HepG2 (cell line): ENCODE data around the gene STIP1. TPM values are rescaled to one million over a fixed set of nuclear protein-coding genes. Genes with fewer than 3 reads are reported as not detected.

Experiments used
- CREM ChIP-seq, 2 experiments: sonication (generic) in 1 of 2; formaldehyde crosslinking in 1 of 2; IDR thresholded peaks; 2 replicates each; pipeline versions ENCODE4 v1.4.0 to v1.6.1; 2016 to 2020; ENCODE audit warnings: antibody characterized with exemption in 1 of 2, mild to moderate bottlenecking in 1 of 2, missing genetic modification reagents in 1 of 2
- DR1 ChIP-seq: sonication (generic); formaldehyde crosslinking; IDR thresholded peaks from 2 replicates; pipeline ENCODE4 v1.8.0; 2021; ENCODE audit warnings: mild to moderate bottlenecking, missing genetic modification reagents, inconsistent platforms
- ELF1 ChIP-seq: sonication (generic); formaldehyde crosslinking; IDR thresholded peaks from 2 replicates; pipeline ENCODE4 v1.4.0; 2020; ENCODE audit warnings: missing genetic modification reagents
- ELF3 ChIP-seq: IDR thresholded peaks from 2 replicates; pipeline ENCODE4 v1.6.1; 2016; ENCODE audit warnings: missing genetic modification reagents, missing compliant biosample characterization
- ETV5 ChIP-seq: IDR thresholded peaks from 2 replicates; pipeline ENCODE4 v1.6.1; 2018; ENCODE audit warnings: missing biosample characterization, missing genetic modification reagents, inconsistent platforms, borderline replicate concordance
- FOXK1 ChIP-seq: sonication (generic); formaldehyde crosslinking; IDR thresholded peaks from 2 replicates; pipeline ENCODE4 v1.4.0; 2020; ENCODE audit warnings: low read depth, missing genetic modification reagents, borderline replicate concordance
- FOXO1 ChIP-seq: sonication (generic); formaldehyde crosslinking; IDR thresholded peaks from 2 replicates; pipeline ENCODE4 v1.4.0; 2020; ENCODE audit warnings: missing genetic modification reagents
- HES4 ChIP-seq: sonication (generic); formaldehyde crosslinking; IDR thresholded peaks from 2 replicates; pipeline ENCODE4 v1.9.0; 2021; ENCODE audit warnings: mild to moderate bottlenecking, missing genetic modification reagents, borderline replicate concordance
- HNF1B ChIP-seq: sonication (generic); formaldehyde crosslinking; IDR thresholded peaks from 2 replicates; pipeline ENCODE4 v1.5.1; 2020; ENCODE audit warnings: mild to moderate bottlenecking, moderate library complexity, missing genetic modification reagents
- KLF15 ChIP-seq: sonication (generic); formaldehyde crosslinking; IDR thresholded peaks from 2 replicates; pipeline ENCODE4 v1.8.1; 2023; ENCODE audit warnings: borderline replicate concordance, mild to moderate bottlenecking, inconsistent platforms, missing genetic modification reagents, mixed read lengths
- MAF1 ChIP-seq: sonication (generic); formaldehyde crosslinking; IDR thresholded peaks from 2 replicates; pipeline ENCODE4 v1.5.0; 2020; ENCODE audit warnings: missing genetic modification reagents, borderline replicate concordance
- NRL ChIP-seq: sonication (generic); formaldehyde crosslinking; IDR thresholded peaks from 2 replicates; pipeline ENCODE4 v1.5.0; 2020; ENCODE audit warnings: missing genetic modification reagents, mild to moderate bottlenecking, moderate library complexity, borderline replicate concordance
- PITX1 ChIP-seq: sonication (generic); formaldehyde crosslinking; IDR thresholded peaks from 2 replicates; pipeline ENCODE4 v1.5.1; 2020; ENCODE audit warnings: mild to moderate bottlenecking, missing genetic modification reagents
- PRPF4 ChIP-seq: fragments of 200-400 bp; formaldehyde crosslinking; IDR thresholded peaks from 2 replicates; pipeline ENCODE4 v1.6.1; 2016; ENCODE audit warnings: low read length, low read depth; ENCODE audit not compliant: poor library complexity, severe bottlenecking
- REXO4 ChIP-seq: sonication (generic); formaldehyde crosslinking; IDR thresholded peaks from 2 replicates; pipeline ENCODE4 v1.8.0; 2022; ENCODE audit warnings: missing genetic modification reagents, mild to moderate bottlenecking, borderline replicate concordance
- RFX3 ChIP-seq: IDR thresholded peaks from 2 replicates; pipeline ENCODE4 v1.6.1; 2016; ENCODE audit warnings: missing biosample characterization, missing genetic modification reagents
- SAFB2 ChIP-seq: sonication (generic); formaldehyde crosslinking; IDR thresholded peaks from 2 replicates; pipeline ENCODE4 v1.5.1; 2020; ENCODE audit warnings: missing genetic modification reagents, low read depth, mild to moderate bottlenecking, borderline replicate concordance
- SALL2 ChIP-seq: sonication (generic); formaldehyde crosslinking; IDR thresholded peaks from 2 replicates; pipeline ENCODE4 v1.8.1; 2023; ENCODE audit warnings: mild to moderate bottlenecking, missing genetic modification reagents, inconsistent platforms
- SMAD1 ChIP-seq: sonication (generic); formaldehyde crosslinking; IDR thresholded peaks from 2 replicates; pipeline ENCODE4 v1.4.0; 2020; ENCODE audit warnings: missing genetic modification reagents, low read depth, mild to moderate bottlenecking, borderline replicate concordance
- ZBTB1 ChIP-seq: sonication (generic); formaldehyde crosslinking; IDR thresholded peaks from 2 replicates; pipeline ENCODE4 v1.4.0; 2020; ENCODE audit warnings: missing genetic modification reagents, borderline replicate concordance
- ZNF264 ChIP-seq: sonication (generic); formaldehyde crosslinking; IDR thresholded peaks from 2 replicates; pipeline ENCODE4 v1.4.0; 2020; ENCODE audit warnings: missing genetic modification reagents
- ZNF331 ChIP-seq: sonication (generic); formaldehyde crosslinking; IDR thresholded peaks from 2 replicates; pipeline ENCODE4 v1.4.0; 2020; ENCODE audit warnings: missing genetic modification reagents
- ZNF547 ChIP-seq: sonication (generic); formaldehyde crosslinking; IDR thresholded peaks from 2 replicates; pipeline ENCODE4 v1.5.1; 2020; ENCODE audit warnings: mild to moderate bottlenecking, missing genetic modification reagents
- ZNF709 ChIP-seq: sonication (generic); formaldehyde crosslinking; IDR thresholded peaks from 2 replicates; pipeline ENCODE4 v1.5.0; 2020; ENCODE audit warnings: mild to moderate bottlenecking, missing genetic modification reagents
- ZNF775 ChIP-seq: sonication (generic); formaldehyde crosslinking; IDR thresholded peaks from 2 replicates; pipeline ENCODE4 v1.4.0; 2020; ENCODE audit warnings: missing genetic modification reagents, mild to moderate bottlenecking, moderate library complexity, borderline replicate concordance
- polyA plus RNA-seq, 8 experiments: library from polyadenylated mRNA; depleted of rRNA in 3 of 8; stranded (reverse) in 7 of 8; unstranded in 1 of 8; fragments of >200 nt; fragmentation: Illumina TruSeq in 4 of 8; extraction: Trizol in 4 of 8; gene quantifications; 2 replicates each; pipeline versions ENCODE4 v1.2.1 to v1.2.3, GENCODE V29; 2011 to 2016; ENCODE audit warnings: low read depth in 4 of 8, missing spikeins in 1 of 8, mixed read lengths in 1 of 8; ENCODE audit not compliant: insufficient read depth in 1 of 8
- total RNA-seq, 5 experiments: library from RNA; depleted of rRNA; stranded (reverse); fragments of >200 nt; fragmentation: Illumina TruSeq; extraction: Trizol; gene quantifications; 2 replicates each; pipeline ENCODE4 v1.2.3, GENCODE V29; 2016; ENCODE audit warnings: low read depth in 1 of 5
- TF ChIP-seq, protein P1 (sequence below): sonication (generic); formaldehyde crosslinking; IDR thresholded peaks from 2 replicates; pipeline ENCODE4 v1.5.0; 2020; ENCODE audit warnings: mild to moderate bottlenecking, missing genetic modification reagents
- TF ChIP-seq, protein P2 (sequence below): sonication (generic); formaldehyde crosslinking; IDR thresholded peaks from 2 replicates; pipeline ENCODE4 v1.4.0; 2020; ENCODE audit warnings: missing genetic modification reagents

The STIP1 gene
- total and polyA plus RNA-seq, 2 of the 13 experiments (the other 11 are each of a cell fraction or from before 2014, with no cell fraction given), result 81.1 to 217 TPM

GRCh38 chr11:64225608-64226506 is 39.9 kb downstream of the STIP1 start, which contains the start of the genes NUDT22 and TRPT1 (continued):
- peak; percentile 79 for TF ChIP-seq ZNF709 (CRISPR knock-in tag)
- TF ChIP-seq PITX1 (CRISPR knock-in tag), result no peak
- TF ChIP-seq PRPF4, result no peak
- no peak for TF ChIP-seq MAF1
- TF ChIP-seq RFX3 (CRISPR knock-in tag), result no peak
- TF ChIP-seq, protein P1, sequence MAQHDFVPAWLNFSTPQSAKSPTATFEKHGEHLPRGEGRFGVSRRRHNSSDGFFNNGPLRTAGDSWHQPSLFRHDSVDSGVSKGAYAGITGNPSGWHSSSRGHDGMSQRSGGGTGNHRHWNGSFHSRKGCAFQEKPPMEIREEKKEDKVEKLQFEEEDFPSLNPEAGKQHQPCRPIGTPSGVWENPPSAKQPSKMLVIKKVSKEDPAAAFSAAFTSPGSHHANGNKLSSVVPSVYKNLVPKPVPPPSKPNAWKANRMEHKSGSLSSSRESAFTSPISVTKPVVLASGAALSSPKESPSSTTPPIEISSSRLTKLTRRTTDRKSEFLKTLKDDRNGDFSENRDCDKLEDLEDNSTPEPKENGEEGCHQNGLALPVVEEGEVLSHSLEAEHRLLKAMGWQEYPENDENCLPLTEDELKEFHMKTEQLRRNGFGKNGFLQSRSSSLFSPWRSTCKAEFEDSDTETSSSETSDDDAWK (CRISPR knock-in tag), result no peak
- TF ChIP-seq HNF1B (CRISPR knock-in tag), result peak; percentile 67
- TF ChIP-seq, protein P2, sequence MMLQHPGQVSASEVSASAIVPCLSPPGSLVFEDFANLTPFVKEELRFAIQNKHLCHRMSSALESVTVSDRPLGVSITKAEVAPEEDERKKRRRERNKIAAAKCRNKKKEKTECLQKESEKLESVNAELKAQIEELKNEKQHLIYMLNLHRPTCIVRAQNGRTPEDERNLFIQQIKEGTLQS, result no peak
- TF ChIP-seq ZNF331, result peak; percentile 67; the same call in 1 of the 2 replicates
- TF ChIP-seq ELF1 (CRISPR knock-in tag), result peak; percentile 92
- peak; percentile 93 for TF ChIP-seq ETV5 (CRISPR knock-in tag)
- peak; percentile 65; the same call in 1 of the 2 replicates for TF ChIP-seq HES4 (CRISPR knock-in tag)
- peak; percentile 47; the same call in 1 of the 2 replicates for TF ChIP-seq FOXK1 (CRISPR knock-in tag)
- TF ChIP-seq NRL (CRISPR knock-in tag), result no peak
- 0 out of 2 replicates have a peak, but pooled peaks have one; percentile 6 for TF ChIP-seq ZNF264 (CRISPR knock-in tag)
- no peak for TF ChIP-seq ZNF775
- no peak; the same call in none of the 2 replicates for TF ChIP-seq SAFB2 (CRISPR knock-in tag)
- peak; percentile 78; the same call in 1 of the 2 replicates for TF ChIP-seq KLF15 (CRISPR knock-in tag)
- TF ChIP-seq ELF3 (CRISPR knock-in tag), result peak; percentile 76
- TF ChIP-seq SALL2 (CRISPR knock-in tag), result peak; percentile 64
- TF ChIP-seq ZNF547 (CRISPR knock-in tag), result no peak; the same call in 1 of the 2 replicates
- peak; percentile 29; the same call in 1 of the 2 replicates for TF ChIP-seq CREM (IDR thresholded peaks at IDR 0.05)
- TF ChIP-seq CREM (CRISPR knock-in tag; IDR thresholded peaks at IDR 0.05), result no peak
- TF ChIP-seq FOXO1 (CRISPR knock-in tag), result 0 out of 2 replicates have a peak, but pooled peaks have one; percentile 13
- peak; percentile 86 for TF ChIP-seq DR1 (CRISPR knock-in tag)
- TF ChIP-seq ZBTB1 (CRISPR knock-in tag), result no peak
- TF ChIP-seq REXO4 (CRISPR knock-in tag), result no peak
- TF ChIP-seq SMAD1 (CRISPR knock-in tag), result no peak
